K562 (cell line): ENCODE results near the gene CCDC18. TPM values are rescaled to one million over a fixed set of nuclear protein-coding genes. Genes with fewer than 3 reads are reported as not detected.
A peak's percentile ranks its signal among the peaks of the same experiment; 100 is the strongest.

Experiments used
- ERF ChIP-seq: fragments of 450-650 bp; formaldehyde crosslinking; IDR thresholded peaks from 2 replicates; pipeline ENCODE4 v1.4.0; 2020; ENCODE audit warnings: mild to moderate bottlenecking, mixed read lengths
- ETV6 ChIP-seq, 3 experiments: fragments of 150-350 bp in 1 of 3; sonication (generic) in 1 of 3; formaldehyde crosslinking in 1 of 3; IDR thresholded peaks; 2 replicates each; pipeline versions ENCODE4 v1.6.1 to v1.8.0; 2014 to 2022; ENCODE audit warnings: borderline replicate concordance in 2 of 3, low read depth in 2 of 3, antibody characterized with exemption in 1 of 3, low read length in 1 of 3, mild to moderate bottlenecking in 1 of 3, missing genetic modification reagents in 1 of 3
- GTF2E2 ChIP-seq: fragments of 200-800 bp; sonication (Bioruptor generic); IDR thresholded peaks from 2 replicates; pipeline ENCODE4 v1.6.1; 2016; ENCODE audit warnings: missing genetic modification characterization, missing compliant biosample characterization
- HIVEP1 ChIP-seq: fragments of 250-450 bp; sonication (Bioruptor Pico); IDR thresholded peaks from 2 replicates; pipeline ENCODE4 v1.4.0; 2020; ENCODE audit warnings: mild to moderate bottlenecking
- MAFF ChIP-seq: IDR thresholded peaks from 2 replicates; pipeline ENCODE4 v1.6.1; 2012; ENCODE audit warnings: low read length, improper control_type of control experiment
- MAZ ChIP-seq, 2 experiments: fragments of 450-650 bp in 1 of 2; sonication (generic) in 1 of 2; formaldehyde crosslinking; IDR thresholded peaks in 1 of 2; conservative IDR thresholded peaks in 1 of 2; 2 replicates each; pipeline versions ENCODE4 v1.4.0 to v1.5.0; 2020; ENCODE audit warnings: mild to moderate bottlenecking in 1 of 2, missing genetic modification reagents in 1 of 2
- NR2F6 ChIP-seq: fragments of 450-650 bp; formaldehyde crosslinking; IDR thresholded peaks from 2 replicates; pipeline ENCODE4 v1.4.0; 2020; ENCODE audit warnings: mild to moderate bottlenecking
- NR3C1 ChIP-seq: sonication (generic); formaldehyde crosslinking; IDR thresholded peaks from 2 replicates; pipeline ENCODE4 v1.8.1; 2022; ENCODE audit warnings: missing genetic modification reagents
- PCBP2 ChIP-seq: fragments of 200-400 bp; formaldehyde crosslinking; IDR thresholded peaks from 2 replicates; pipeline ENCODE4 v1.6.1; 2018; ENCODE audit warnings: low read length, low read depth, mild to moderate bottlenecking, moderate library complexity; ENCODE audit not compliant: poor library complexity, severe bottlenecking
- POLR2AphosphoS5 ChIP-seq: IDR thresholded peaks from 2 replicates; pipeline ENCODE4 v1.6.1; 2011; ENCODE audit warnings: mild to moderate bottlenecking, low read depth, low read length, moderate library complexity; ENCODE audit not compliant: control insufficient read depth, insufficient read depth
- POLR3A ChIP-seq: IDR thresholded peaks from 2 replicates; pipeline ENCODE4 v1.6.1; 2011; ENCODE audit warnings: borderline replicate concordance, mild to moderate bottlenecking, moderate library complexity; ENCODE audit not compliant: insufficient read length, insufficient read depth; ENCODE audit errors: extremely low read depth
- PTBP1 ChIP-seq: fragments of 200-400 bp; formaldehyde crosslinking; IDR thresholded peaks from 2 replicates; pipeline ENCODE4 v1.6.1; 2017; ENCODE audit warnings: low read depth, low read length
- STAG1 ChIP-seq: sonication (generic); formaldehyde crosslinking; IDR thresholded peaks from 2 replicates; pipeline ENCODE4 v1.5.0; 2020; ENCODE audit warnings: missing genetic modification reagents, borderline replicate concordance
- TFAM ChIP-seq: fragments of 250-450 bp; sonication (Bioruptor Pico); conservative IDR thresholded peaks from 2 replicates; pipeline ENCODE4 v1.5.0; 2021; ENCODE audit warnings: mild to moderate bottlenecking, moderate library complexity
- ZBTB49 ChIP-seq: sonication (generic); formaldehyde crosslinking; IDR thresholded peaks from 2 replicates; pipeline ENCODE4 v1.8.0; 2022; ENCODE audit warnings: missing genetic modification reagents, mild to moderate bottlenecking, borderline replicate concordance
- ZNF280A ChIP-seq: fragments of 450-650 bp; IDR thresholded peaks from 2 replicates; pipeline ENCODE4 v1.6.1; 2018; ENCODE audit warnings: mild to moderate bottlenecking, low read depth; ENCODE audit not compliant: partially characterized antibody
- ZNF57 ChIP-seq: fragments of 450-650 bp; formaldehyde crosslinking; IDR thresholded peaks from 2 replicates; pipeline ENCODE4 v1.4.0; 2020; ENCODE audit warnings: mild to moderate bottlenecking, moderate library complexity
- ZNF778 ChIP-seq: fragments of 450-650 bp; formaldehyde crosslinking; IDR thresholded peaks from 2 replicates; pipeline ENCODE4 v1.4.0; 2020; ENCODE audit warnings: mild to moderate bottlenecking, moderate library complexity
- polyA plus RNA-seq, 8 experiments: library from polyadenylated mRNA; depleted of rRNA in 4 of 8; stranded (reverse) in 5 of 8; unstranded in 3 of 8; fragments of >200 nt; fragmentation: Nextera tagmentation in 2 of 8; fragmentation: Illumina TruSeq in 1 of 8; extraction: Ambion mirVana in 2 of 8; extraction: Trizol in 1 of 8; gene quantifications; 2 replicates each; pipeline versions ENCODE4 v1.2.1 to v1.2.3, GENCODE V29; 2011 to 2014; ENCODE audit warnings: inconsistent platforms in 1 of 8, missing spikeins in 1 of 8
- total RNA-seq, 7 experiments: library from RNA; depleted of rRNA in 6 of 7; stranded (reverse); fragments of >200 nt in 6 of 7; fragmentation: Illumina TruSeq in 2 of 7; extraction: Trizol in 2 of 7; gene quantifications; 2 replicates each; pipeline versions ENCODE4 v1.2.1 to v1.2.3, GENCODE V29; 2011 to 2021; ENCODE audit warnings: low replicate concordance in 1 of 7
- TF ChIP-seq, protein P1 (sequence below): sonication (generic); formaldehyde crosslinking; IDR thresholded peaks from 2 replicates; pipeline ENCODE4 v1.8.0; 2022; ENCODE audit warnings: mild to moderate bottlenecking, missing genetic modification reagents
- TF ChIP-seq, protein P2 (sequence below): fragments of 250-450 bp; sonication (Bioruptor Pico); IDR thresholded peaks from 2 replicates; pipeline ENCODE4 v1.5.0; 2020; ENCODE audit warnings: mild to moderate bottlenecking

Gene CCDC18
- total and polyA plus RNA-seq, 9 of the 15 experiments (the other 6 are each of a cell fraction or from before 2014, with no cell fraction given): 19.5 to 34.2 (median 24.3) TPM

- TF ChIP-seq, protein P1, sequence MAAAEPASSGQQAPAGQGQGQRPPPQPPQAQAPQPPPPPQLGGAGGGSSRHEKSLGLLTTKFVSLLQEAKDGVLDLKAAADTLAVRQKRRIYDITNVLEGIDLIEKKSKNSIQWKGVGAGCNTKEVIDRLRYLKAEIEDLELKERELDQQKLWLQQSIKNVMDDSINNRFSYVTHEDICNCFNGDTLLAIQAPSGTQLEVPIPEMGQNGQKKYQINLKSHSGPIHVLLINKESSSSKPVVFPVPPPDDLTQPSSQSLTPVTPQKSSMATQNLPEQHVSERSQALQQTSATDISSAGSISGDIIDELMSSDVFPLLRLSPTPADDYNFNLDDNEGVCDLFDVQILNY: 0 out of 2 replicates have a peak, but pooled peaks have one; percentile 73
- TF ChIP-seq PTBP1 (no peak), TFAM (no peak), ZNF280A (no peak), NR2F6 (CRISPR knock-in tag) (no peak), ZNF778 (no peak), PCBP2 (no peak), HIVEP1 (CRISPR knock-in tag) (no peak), ZNF57 (CRISPR knock-in tag) (0 out of 2 replicates have a peak, but pooled peaks have one; percentile 46), ZBTB49 (no peak), POLR3A (no peak), POLR2AphosphoS5 (no peak; the same call in none of the 2 replicates), GTF2E2 (peak; percentile 61; the same call in 1 of the 2 replicates), MAZ (CRISPR knock-in tag; conservative IDR thresholded peaks at IDR 0.05 in 1 of 2, IDR thresholded peaks at IDR 0.05 in 1 of 2) (peak; percentile 89 to 90), ERF (CRISPR knock-in tag) (0 out of 2 replicates have a peak, but pooled peaks have one; percentile 10), STAG1 (CRISPR knock-in tag) (no peak), ETV6 (IDR thresholded peaks at IDR 0.05; ENCODE audit: borderline replicate concordance in 1 of 2, low read depth in 2 of 2, low read length in 1 of 2) (no peak; a peak in 1 of 4 replicates), ETV6 (CRISPR knock-in tag; IDR thresholded peaks at IDR 0.05; ENCODE audit: borderline replicate concordance) (no peak), MAFF (no peak), NR3C1 (no peak)
- TF ChIP-seq, protein P2, sequence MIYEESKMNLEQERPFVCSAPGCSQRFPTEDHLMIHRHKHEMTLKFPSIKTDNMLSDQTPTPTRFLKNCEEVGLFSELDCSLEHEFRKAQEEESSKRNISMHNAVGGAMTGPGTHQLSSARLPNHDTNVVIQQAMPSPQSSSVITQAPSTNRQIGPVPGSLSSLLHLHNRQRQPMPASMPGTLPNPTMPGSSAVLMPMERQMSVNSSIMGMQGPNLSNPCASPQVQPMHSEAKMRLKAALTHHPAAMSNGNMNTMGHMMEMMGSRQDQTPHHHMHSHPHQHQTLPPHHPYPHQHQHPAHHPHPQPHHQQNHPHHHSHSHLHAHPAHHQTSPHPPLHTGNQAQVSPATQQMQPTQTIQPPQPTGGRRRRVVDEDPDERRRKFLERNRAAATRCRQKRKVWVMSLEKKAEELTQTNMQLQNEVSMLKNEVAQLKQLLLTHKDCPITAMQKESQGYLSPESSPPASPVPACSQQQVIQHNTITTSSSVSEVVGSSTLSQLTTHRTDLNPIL: no peak
Observed at GRCh38 chr1:93179886-93180722, 420 bp upstream of the CCDC18 start, which contains the start of gene TMED5 (continued).
